GM10266 (cell line): ENCODE measurements around the gene SERPINH1.
"Not testable (repeated sequence)": the region's sequence is repeated elsewhere in the genome, so short reads cannot be mapped to it uniquely, and the experiment has no call there.

Source experiments
- DNase-seq: peaks from one replicate; pipeline ENCODE4 v3.0.0; 2012; ENCODE audit errors: extremely low spot score
- CTCF ChIP-seq: IDR thresholded peaks from 2 replicates; pipeline ENCODE4 v1.5.1; 2012; ENCODE audit warnings: mild to moderate bottlenecking, low read depth; ENCODE audit not compliant: control insufficient read depth, insufficient read depth; ENCODE audit errors: missing control alignments

The SERPINH1 gene

GRCh38 chr11:75579841-75580240, 17.8 kb downstream of the SERPINH1 start:
- DNase-seq = no peak
- no peak for TF ChIP-seq CTCF

- no peak for TF ChIP-seq CTCF
These were observed 20.4 kb downstream of the SERPINH1 start for GRCh38 chr11:75582506-75582894.

GRCh38 chr11:75582895-75583717, 21.1 kb downstream of the SERPINH1 start:
- TF ChIP-seq CTCF = no peak
- DNase-seq = peak; percentile 84

More at GRCh38 chr11:75582506-75582894, 20.4 kb downstream of the SERPINH1 start:
- no peak for DNase-seq

- no peak for TF ChIP-seq CTCF
- DNase-seq = peak; percentile 53
These were observed 21.9 kb downstream of the SERPINH1 start for GRCh38 chr11:75583718-75584658.

GRCh38 chr11:75584659-75585292, 22.7 kb downstream of the SERPINH1 start:
- DNase-seq = not testable (repeated sequence)

GRCh38 chr11:75585293-75585670, 23.2 kb downstream of the SERPINH1 start:
- DNase-seq = no peak

GRCh38 chr11:75586395-75586794, 24.3 kb downstream of the SERPINH1 start:
- DNase-seq = no peak
- no peak for TF ChIP-seq CTCF

More at GRCh38 chr11:75585293-75585670, 23.2 kb downstream of the SERPINH1 start:
- TF ChIP-seq CTCF = no peak
